ENCODE data around the gene LYPD6. TPM values are rescaled to one million over a fixed set of nuclear protein-coding genes. Genes with fewer than 3 reads are reported as not detected.
"Not testable (repeated sequence)": the region's sequence is repeated elsewhere in the genome, so short reads cannot be mapped to it uniquely, and the experiment has no call there.

LYPD6 gene
- total and polyA plus RNA-seq, 2 donors (not counting 1 experiment from before 2014, with no cell fraction given) = not detected

DNA sequence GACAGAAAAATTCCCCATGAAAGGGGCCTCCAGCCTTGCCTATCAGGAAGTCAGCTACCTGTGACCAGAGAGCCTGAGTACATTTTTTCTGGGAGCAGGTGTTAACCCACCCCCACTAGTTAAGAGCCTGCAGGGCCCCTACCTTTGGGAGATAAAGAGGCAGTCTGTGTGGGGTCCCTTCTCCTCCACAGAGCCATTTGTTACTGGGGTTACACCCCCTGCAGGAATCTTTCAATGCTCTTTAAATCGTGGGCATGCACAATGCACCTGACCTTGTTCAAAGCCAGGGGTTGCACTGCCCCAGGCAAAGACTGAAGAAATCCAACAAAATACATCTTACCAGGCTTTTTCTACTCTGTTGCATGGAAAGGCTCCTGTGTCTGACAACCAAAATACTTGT is 15.7 kb upstream of the LYPD6 start:
- H3K9me3 ChIP-seq (ENCODE audit: control extremely low read depth in 1 of 3, control insufficient read depth in 2 of 3, insufficient read depth in 1 of 3, low read length in 2 of 3) = peaks cover 0 to 4% (median 0%) of the 10 kb centered on the region in 3 donors
- POLR2A ChIA-PET = no interaction called here

DNA sequence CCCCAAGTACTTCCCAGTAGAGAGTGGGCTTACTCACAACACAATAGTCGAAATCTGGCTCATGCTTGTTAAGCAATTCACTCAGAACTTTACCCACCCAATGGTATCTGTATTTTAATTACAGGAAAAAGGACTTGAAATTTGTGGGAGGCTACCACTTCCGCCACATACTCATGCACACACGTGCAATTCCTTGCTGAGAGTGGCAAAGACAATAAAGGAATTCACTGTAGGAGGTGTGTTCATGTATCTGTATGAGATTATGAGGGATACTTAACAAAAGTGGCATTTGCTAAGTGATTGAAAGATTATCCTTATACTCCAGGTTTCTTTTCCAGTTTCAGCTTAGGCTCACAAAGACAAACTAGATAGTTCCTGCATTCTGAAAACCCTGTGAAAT is 14.9 kb upstream of the LYPD6 start:
- H3K27ac ChIP-seq (ENCODE audit: low read length in 2 of 2) = no peak overlapping the region
- H3K4me2 ChIP-seq (replicated peaks; ENCODE audit: low read depth, low read length, poor library complexity, severe bottlenecking) = no peak overlapping the region
- Mint-ChIP-seq H3K4me1 (peaks cover 4% of the 10 kb centered on the region), H3K9me3 (ENCODE audit: insufficient read depth) (no peaks in the 10 kb centered on the region), H3K27ac (no peak overlapping the region), H3K27me3 (peaks cover 21% of the 10 kb centered on the region), H3K4me3 (no peak overlapping the region)
- intact Hi-C loops (cut with micrococcal nuclease) = no loop called here
- H3K9me3 ChIP-seq (ENCODE audit: control extremely low read depth in 1 of 3, control insufficient read depth in 2 of 3, insufficient read depth in 1 of 3, low read length in 2 of 3) = peaks cover 0 to 7% (median 0%) of the 10 kb centered on the region in 3 donors
- H3K9ac ChIP-seq (ENCODE audit: low read length) = no peak overlapping the region
- CTCF ChIA-PET = interaction anchor here (0.7 kb wide), 1 partner anchor 393 kb away, joined by 5 read pairs; no protein-coding TSS in a partner anchor
- TF ChIP-seq EZH2 (IDR thresholded peaks at IDR 0.05; ENCODE audit: borderline replicate concordance, insufficient read depth, low read depth, low read length, poor library complexity, severe bottlenecking) = no peak
- TF ChIP-seq, protein P1, sequence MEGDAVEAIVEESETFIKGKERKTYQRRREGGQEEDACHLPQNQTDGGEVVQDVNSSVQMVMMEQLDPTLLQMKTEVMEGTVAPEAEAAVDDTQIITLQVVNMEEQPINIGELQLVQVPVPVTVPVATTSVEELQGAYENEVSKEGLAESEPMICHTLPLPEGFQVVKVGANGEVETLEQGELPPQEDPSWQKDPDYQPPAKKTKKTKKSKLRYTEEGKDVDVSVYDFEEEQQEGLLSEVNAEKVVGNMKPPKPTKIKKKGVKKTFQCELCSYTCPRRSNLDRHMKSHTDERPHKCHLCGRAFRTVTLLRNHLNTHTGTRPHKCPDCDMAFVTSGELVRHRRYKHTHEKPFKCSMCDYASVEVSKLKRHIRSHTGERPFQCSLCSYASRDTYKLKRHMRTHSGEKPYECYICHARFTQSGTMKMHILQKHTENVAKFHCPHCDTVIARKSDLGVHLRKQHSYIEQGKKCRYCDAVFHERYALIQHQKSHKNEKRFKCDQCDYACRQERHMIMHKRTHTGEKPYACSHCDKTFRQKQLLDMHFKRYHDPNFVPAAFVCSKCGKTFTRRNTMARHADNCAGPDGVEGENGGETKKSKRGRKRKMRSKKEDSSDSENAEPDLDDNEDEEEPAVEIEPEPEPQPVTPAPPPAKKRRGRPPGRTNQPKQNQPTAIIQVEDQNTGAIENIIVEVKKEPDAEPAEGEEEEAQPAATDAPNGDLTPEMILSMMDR (IDR thresholded peaks at IDR 0.05) = no peak
- H3K79me2 ChIP-seq (ENCODE audit: control insufficient read depth, insufficient read depth, low read length) = no peaks in the 10 kb centered on the region
- no peak for DNase-seq
- H3K4me1 ChIP-seq (ENCODE audit: control insufficient read depth in 2 of 2, insufficient read depth in 2 of 2, low read length in 2 of 2) = peaks cover 0 to 3% of the 10 kb centered on the region in 2 donors
- H4K20me1 ChIP-seq (ENCODE audit: control insufficient read depth, insufficient read depth, low read length, poor library complexity, severe bottlenecking) = no peaks in the 10 kb centered on the region
- no peak overlapping the region for H2AFZ ChIP-seq (ENCODE audit: insufficient read depth, low read depth, low read length, poor library complexity, severe bottlenecking)
- H3K4me3 ChIP-seq (ENCODE audit: control extremely low read depth in 1 of 5, extremely low read depth in 1 of 5, insufficient read depth in 1 of 5, low read depth in 2 of 5, low read length in 4 of 5) = no peak overlapping the region
- H3K27me3 ChIP-seq (replicated peaks in 1 of 4; ENCODE audit: control extremely low read depth in 1 of 4, control insufficient read depth in 3 of 4, insufficient read depth in 4 of 4, low read length in 3 of 4) = peaks cover 0 to 4% (median 0%) of the 10 kb centered on the region in 4 experiments
- no CpG with 5 or more reads among the region's 3 CpGs for WGBS (ENCODE audit: insufficient coverage)
- no peaks in the 10 kb centered on the region for H3K36me3 ChIP-seq (replicated peaks in 1 of 2; ENCODE audit: control extremely low read depth in 1 of 2, control insufficient read depth in 1 of 2, extremely low read depth in 1 of 2, insufficient read depth in 2 of 2, low read length in 1 of 2)
- ATAC-seq (ENCODE audit: low read depth) = no peak
- POLR2A ChIA-PET = no interaction called here

More for the DNA sequence above, 15.7 kb upstream of the LYPD6 start:
- Mint-ChIP-seq H3K27me3 (peaks cover 21% of the 10 kb centered on the region), H3K27ac (no peak overlapping the region), H3K9me3 (ENCODE audit: insufficient read depth) (no peaks in the 10 kb centered on the region), H3K4me1 (peaks cover 4% of the 10 kb centered on the region), H3K4me3 (no peak overlapping the region)
- CTCF ChIA-PET = interaction anchor here (2.0 kb wide), 1 partner anchor 18 kb away, joined by 6 read pairs; no protein-coding TSS in a partner anchor
- peaks cover 0 to 9% (median 0%) of the 10 kb centered on the region in 4 experiments for H3K27me3 ChIP-seq (replicated peaks in 1 of 4; ENCODE audit: control extremely low read depth in 1 of 4, control insufficient read depth in 3 of 4, insufficient read depth in 4 of 4, low read length in 3 of 4)
- H3K9ac ChIP-seq (ENCODE audit: low read length) = no peak overlapping the region
- ATAC-seq (ENCODE audit: low read depth) (no peak), DNase-seq (no peak)
- TF ChIP-seq EZH2 (IDR thresholded peaks at IDR 0.05; ENCODE audit: borderline replicate concordance, insufficient read depth, low read depth, low read length, poor library complexity, severe bottlenecking) = no peak
- TF ChIP-seq, protein P1 (IDR thresholded peaks at IDR 0.05) = no peak
- H3K4me3 ChIP-seq (ENCODE audit: control extremely low read depth in 1 of 5, extremely low read depth in 1 of 5, insufficient read depth in 1 of 5, low read depth in 2 of 5, low read length in 4 of 5) = no peak overlapping the region
- H3K27ac ChIP-seq (ENCODE audit: low read length in 2 of 2) = no peak overlapping the region
- no peaks in the 10 kb centered on the region for H4K20me1 ChIP-seq (ENCODE audit: control insufficient read depth, insufficient read depth, low read length, poor library complexity, severe bottlenecking)
- no peak overlapping the region for H3K4me2 ChIP-seq (replicated peaks; ENCODE audit: low read depth, low read length, poor library complexity, severe bottlenecking)
- no peak overlapping the region for H2AFZ ChIP-seq (ENCODE audit: insufficient read depth, low read depth, low read length, poor library complexity, severe bottlenecking)
- intact Hi-C loops (cut with micrococcal nuclease) = no loop called here
- H3K4me1 ChIP-seq (ENCODE audit: control insufficient read depth in 2 of 2, insufficient read depth in 2 of 2, low read length in 2 of 2) = peaks cover 0 to 3% of the 10 kb centered on the region in 2 donors
- H3K36me3 ChIP-seq (replicated peaks in 1 of 2; ENCODE audit: control extremely low read depth in 1 of 2, control insufficient read depth in 1 of 2, extremely low read depth in 1 of 2, insufficient read depth in 2 of 2, low read length in 1 of 2) = no peaks in the 10 kb centered on the region
- no peaks in the 10 kb centered on the region for H3K79me2 ChIP-seq (ENCODE audit: control insufficient read depth, insufficient read depth, low read length)
- no CpG with 5 or more reads among the region's 1 CpG for WGBS (ENCODE audit: insufficient coverage)

DNA sequence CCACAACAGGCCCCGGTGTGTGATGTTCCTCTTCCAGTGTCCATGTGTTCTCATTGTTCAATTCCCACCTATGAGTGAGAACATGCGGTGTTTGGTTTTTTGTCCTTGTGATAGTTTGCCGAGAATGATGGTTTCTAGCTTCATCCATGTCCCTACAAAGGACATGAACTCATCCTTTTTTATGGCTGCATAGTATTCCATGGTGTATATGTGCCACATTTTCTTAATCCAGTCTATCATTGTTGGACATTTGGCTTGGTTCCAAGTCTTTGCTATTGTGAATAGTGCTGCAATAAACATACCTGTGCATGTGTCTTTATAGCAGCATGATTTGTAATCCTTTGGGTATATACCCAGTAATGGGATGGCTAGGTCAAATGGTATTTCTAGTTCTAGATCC is 11.8 kb upstream of the LYPD6 start:
- ATAC-seq (ENCODE audit: low read depth); H3K4me3 ChIP-seq (ENCODE audit: control extremely low read depth in 1 of 5, extremely low read depth in 1 of 5, insufficient read depth in 1 of 5, low read depth in 2 of 5, low read length in 4 of 5); H3K36me3 ChIP-seq (replicated peaks in 1 of 2; ENCODE audit: control extremely low read depth in 1 of 2, control insufficient read depth in 1 of 2, extremely low read depth in 1 of 2, insufficient read depth in 2 of 2, low read length in 1 of 2); H2AFZ ChIP-seq (ENCODE audit: insufficient read depth, low read depth, low read length, poor library complexity, severe bottlenecking); H4K20me1 ChIP-seq (ENCODE audit: control insufficient read depth, insufficient read depth, low read length, poor library complexity, severe bottlenecking); H3K27me3 ChIP-seq (replicated peaks in 1 of 4; ENCODE audit: control extremely low read depth in 1 of 4, control insufficient read depth in 3 of 4, insufficient read depth in 4 of 4, low read length in 3 of 4); CTCF ChIA-PET; DNase-seq; H3K79me2 ChIP-seq (ENCODE audit: control insufficient read depth, insufficient read depth, low read length); H3K9me3 ChIP-seq (ENCODE audit: control extremely low read depth in 1 of 3, control insufficient read depth in 2 of 3, insufficient read depth in 1 of 3, low read length in 2 of 3); H3K4me2 ChIP-seq (replicated peaks; ENCODE audit: low read depth, low read length, poor library complexity, severe bottlenecking); H3K4me1 ChIP-seq (ENCODE audit: control insufficient read depth in 2 of 2, insufficient read depth in 2 of 2, low read length in 2 of 2); intact Hi-C loops (cut with micrococcal nuclease); H3K27ac Mint-ChIP-seq; H3K27ac ChIP-seq (ENCODE audit: low read length in 2 of 2); H3K9ac ChIP-seq (ENCODE audit: low read length); H3K4me1 Mint-ChIP-seq; H3K4me3 Mint-ChIP-seq; H3K9me3 Mint-ChIP-seq (ENCODE audit: insufficient read depth); POLR2A ChIA-PET: not testable (repeated sequence)
- H3K27me3 Mint-ChIP-seq = peaks cover 26% of the 10 kb centered on the region
- WGBS (ENCODE audit: insufficient coverage) = no CpG with 5 or more reads among the region's 3 CpGs
